ENCODE data around the gene SBSN. TPM values are rescaled to one million over a fixed set of nuclear protein-coding genes. Genes with fewer than 3 reads are reported as not detected.
A peak's percentile ranks its signal among the peaks of the same experiment; 100 is the strongest.

Gene SBSN
- polyA plus RNA-seq, 2 of the 4 experiments (the other 2 are of a cell fraction): 0.28 to 1.1 TPM

DNA sequence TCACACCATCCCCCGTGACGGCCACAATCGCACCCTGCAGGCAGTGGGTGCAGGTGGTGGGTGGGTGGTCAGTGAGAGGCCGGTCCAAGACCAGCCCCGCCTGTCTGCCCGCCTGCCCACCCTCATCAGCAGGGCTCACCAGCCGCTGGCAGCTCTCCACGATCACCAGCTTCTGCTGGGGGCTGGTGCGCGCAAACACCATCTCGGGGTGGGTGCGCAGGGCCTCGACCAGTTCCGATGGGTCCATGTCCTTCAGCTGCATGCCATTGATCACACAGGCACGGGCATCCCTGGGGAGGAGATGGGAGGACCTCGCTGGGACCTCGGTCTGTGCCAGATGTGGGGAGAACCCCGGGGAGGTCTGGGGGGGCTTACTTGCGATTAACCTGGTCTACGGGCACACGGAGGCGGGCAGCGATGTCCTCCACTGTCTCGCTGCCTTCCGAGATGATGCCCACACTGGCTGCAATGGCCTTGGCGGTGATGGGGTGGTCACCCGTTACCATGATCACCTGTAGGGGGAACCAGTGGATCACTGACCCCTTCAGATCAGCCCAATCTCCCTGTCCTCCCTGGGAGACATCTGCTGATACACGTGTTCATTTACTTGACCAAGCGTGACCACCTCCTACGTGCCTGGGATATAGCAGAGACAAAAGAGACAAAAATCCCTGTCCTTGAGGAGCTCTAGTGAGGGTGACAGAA is 27.3 kb upstream of the SBSN start (continued):
- TF ChIP-seq SMC3 (IDR thresholded peaks at IDR 0.05) (peak; percentile 63), CEBPB (IDR thresholded peaks at IDR 0.05) (no peak), EP300 (IDR thresholded peaks at IDR 0.05) (no peak), CBX2 (IDR thresholded peaks at IDR 0.05; ENCODE audit: borderline replicate concordance, low read depth) (no peak), HOXB13 (CRISPR knock-in tag; IDR thresholded peaks at IDR 0.05; ENCODE audit: low read depth) (no peak), NR3C1 (IDR thresholded peaks at IDR 0.05) (no peak), FOSB (CRISPR knock-in tag; IDR thresholded peaks at IDR 0.05) (no peak), NFE2L2 (conservative IDR thresholded peaks at IDR 0.05; ENCODE audit: low read length) (no peak), TFCP2L1 (CRISPR knock-in tag; IDR thresholded peaks at IDR 0.05) (no peak), NPAS2 (CRISPR knock-in tag; IDR thresholded peaks at IDR 0.05; ENCODE audit: borderline replicate concordance) (peak; percentile 42; the same call in 1 of the 2 replicates), MYC (IDR thresholded peaks at IDR 0.05; ENCODE audit: borderline replicate concordance, low read length) (peak; percentile 19; the same call in 1 of the 2 replicates), HDAC2 (IDR thresholded peaks at IDR 0.05) (no peak), RARB (CRISPR knock-in tag; IDR thresholded peaks at IDR 0.05) (no peak), PHF8 (IDR thresholded peaks at IDR 0.05; ENCODE audit: borderline replicate concordance, low read depth) (no peak), ATOH8 (CRISPR knock-in tag; IDR thresholded peaks at IDR 0.05; ENCODE audit: low read depth) (no peak), ZFP36 (IDR thresholded peaks at IDR 0.05; ENCODE audit: borderline replicate concordance, partially characterized antibody) (no peak), ZSCAN20 (CRISPR knock-in tag; IDR thresholded peaks at IDR 0.05) (no peak), BHLHE40 (IDR thresholded peaks at IDR 0.05; ENCODE audit: low read depth, low read length) (no peak), RCOR1 (IDR thresholded peaks at IDR 0.05; ENCODE audit: low read depth, low read length) (no peak), HOXB5 (CRISPR knock-in tag; IDR thresholded peaks at IDR 0.05) (no peak), CBX8 (IDR thresholded peaks at IDR 0.05) (no peak), ZC3H11A (IDR thresholded peaks at IDR 0.05) (no peak), FOSL2 (IDR thresholded peaks at IDR 0.05) (no peak), FOSL2 (CRISPR knock-in tag; IDR thresholded peaks at IDR 0.05) (no peak), RAD21 (conservative IDR thresholded peaks at IDR 0.05 in 1 of 2, IDR thresholded peaks at IDR 0.05 in 1 of 2) (peak; percentile 82 to 95), HES2 (IDR thresholded peaks at IDR 0.05) (no peak)
- TF ChIP-seq, protein P1, sequence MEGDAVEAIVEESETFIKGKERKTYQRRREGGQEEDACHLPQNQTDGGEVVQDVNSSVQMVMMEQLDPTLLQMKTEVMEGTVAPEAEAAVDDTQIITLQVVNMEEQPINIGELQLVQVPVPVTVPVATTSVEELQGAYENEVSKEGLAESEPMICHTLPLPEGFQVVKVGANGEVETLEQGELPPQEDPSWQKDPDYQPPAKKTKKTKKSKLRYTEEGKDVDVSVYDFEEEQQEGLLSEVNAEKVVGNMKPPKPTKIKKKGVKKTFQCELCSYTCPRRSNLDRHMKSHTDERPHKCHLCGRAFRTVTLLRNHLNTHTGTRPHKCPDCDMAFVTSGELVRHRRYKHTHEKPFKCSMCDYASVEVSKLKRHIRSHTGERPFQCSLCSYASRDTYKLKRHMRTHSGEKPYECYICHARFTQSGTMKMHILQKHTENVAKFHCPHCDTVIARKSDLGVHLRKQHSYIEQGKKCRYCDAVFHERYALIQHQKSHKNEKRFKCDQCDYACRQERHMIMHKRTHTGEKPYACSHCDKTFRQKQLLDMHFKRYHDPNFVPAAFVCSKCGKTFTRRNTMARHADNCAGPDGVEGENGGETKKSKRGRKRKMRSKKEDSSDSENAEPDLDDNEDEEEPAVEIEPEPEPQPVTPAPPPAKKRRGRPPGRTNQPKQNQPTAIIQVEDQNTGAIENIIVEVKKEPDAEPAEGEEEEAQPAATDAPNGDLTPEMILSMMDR (IDR thresholded peaks at IDR 0.05): peak; percentile 71
- TF ChIP-seq, protein P2, sequence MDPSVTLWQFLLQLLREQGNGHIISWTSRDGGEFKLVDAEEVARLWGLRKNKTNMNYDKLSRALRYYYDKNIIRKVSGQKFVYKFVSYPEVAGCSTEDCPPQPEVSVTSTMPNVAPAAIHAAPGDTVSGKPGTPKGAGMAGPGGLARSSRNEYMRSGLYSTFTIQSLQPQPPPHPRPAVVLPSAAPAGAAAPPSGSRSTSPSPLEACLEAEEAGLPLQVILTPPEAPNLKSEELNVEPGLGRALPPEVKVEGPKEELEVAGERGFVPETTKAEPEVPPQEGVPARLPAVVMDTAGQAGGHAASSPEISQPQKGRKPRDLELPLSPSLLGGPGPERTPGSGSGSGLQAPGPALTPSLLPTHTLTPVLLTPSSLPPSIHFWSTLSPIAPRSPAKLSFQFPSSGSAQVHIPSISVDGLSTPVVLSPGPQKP (IDR thresholded peaks at IDR 0.05; ENCODE audit: low read depth, low read length): no peak
- TF ChIP-seq, protein P3, sequence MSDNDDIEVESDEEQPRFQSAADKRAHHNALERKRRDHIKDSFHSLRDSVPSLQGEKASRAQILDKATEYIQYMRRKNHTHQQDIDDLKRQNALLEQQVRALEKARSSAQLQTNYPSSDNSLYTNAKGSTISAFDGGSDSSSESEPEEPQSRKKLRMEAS (IDR thresholded peaks at IDR 0.05): peak; percentile 66; the same call in 1 of the 2 replicates
- TF ChIP-seq, protein P4, sequence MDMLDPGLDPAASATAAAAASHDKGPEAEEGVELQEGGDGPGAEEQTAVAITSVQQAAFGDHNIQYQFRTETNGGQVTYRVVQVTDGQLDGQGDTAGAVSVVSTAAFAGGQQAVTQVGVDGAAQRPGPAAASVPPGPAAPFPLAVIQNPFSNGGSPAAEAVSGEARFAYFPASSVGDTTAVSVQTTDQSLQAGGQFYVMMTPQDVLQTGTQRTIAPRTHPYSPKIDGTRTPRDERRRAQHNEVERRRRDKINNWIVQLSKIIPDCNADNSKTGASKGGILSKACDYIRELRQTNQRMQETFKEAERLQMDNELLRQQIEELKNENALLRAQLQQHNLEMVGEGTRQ (IDR thresholded peaks at IDR 0.05): no peak

Measured in A549 (cell line).